Sigmoid colon (tissue), 4 donors: ENCODE data around the gene DNAH5.

Experiments
- EP300 ChIP-seq, 4 donors: sonication (generic); formaldehyde crosslinking; IDR thresholded peaks; one replicate each; pipeline ENCODE4 v1.6.1; 2017; ENCODE audit warnings: antibody characterized with exemption in 4 of 4
- POLR2A ChIP-seq, 2 donors: fragments of 450-650 bp; IDR thresholded peaks; one replicate each; pipeline ENCODE4 v1.6.1; 2016; ENCODE audit warnings: antibody characterized with exemption in 2 of 2, mild to moderate bottlenecking in 2 of 2, moderate library complexity in 2 of 2
- POLR2AphosphoS5 ChIP-seq, 4 donors: sonication (generic); formaldehyde crosslinking; IDR thresholded peaks; one replicate each; pipeline ENCODE4 v1.6.1; 2017; ENCODE audit warnings: antibody characterized with exemption in 4 of 4
- TF ChIP-seq, protein P1 (sequence below), 4 experiments: fragments of 450-650 bp in 3 of 4; fragments of 200-600 bp in 1 of 4; IDR thresholded peaks; one replicate each; pipeline ENCODE4 v1.5.1; 2016 to 2019; ENCODE audit warnings: antibody characterized with exemption in 4 of 4, mild to moderate bottlenecking in 3 of 4, moderate library complexity in 2 of 4

DNA sequence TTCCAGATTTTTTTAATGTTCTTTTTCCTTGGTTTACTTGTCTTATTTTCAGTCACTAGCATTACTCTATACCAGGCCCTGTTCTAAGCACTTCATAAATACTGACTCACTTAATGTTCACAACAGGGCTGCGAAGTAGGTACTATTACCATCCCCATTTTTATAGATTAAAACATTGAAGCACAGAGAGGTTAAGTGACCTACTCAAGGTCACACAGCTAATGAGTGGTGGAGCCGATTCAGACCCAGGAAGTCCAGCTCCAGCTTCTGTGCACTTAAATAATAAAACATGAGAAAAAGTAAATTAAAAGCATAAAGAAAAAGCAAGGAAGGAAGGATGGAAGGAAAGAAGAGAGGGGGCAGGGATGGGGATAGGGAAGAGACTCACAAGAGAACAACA is 45.3 kb upstream of the DNAH5 start:
- TF ChIP-seq, protein P1, sequence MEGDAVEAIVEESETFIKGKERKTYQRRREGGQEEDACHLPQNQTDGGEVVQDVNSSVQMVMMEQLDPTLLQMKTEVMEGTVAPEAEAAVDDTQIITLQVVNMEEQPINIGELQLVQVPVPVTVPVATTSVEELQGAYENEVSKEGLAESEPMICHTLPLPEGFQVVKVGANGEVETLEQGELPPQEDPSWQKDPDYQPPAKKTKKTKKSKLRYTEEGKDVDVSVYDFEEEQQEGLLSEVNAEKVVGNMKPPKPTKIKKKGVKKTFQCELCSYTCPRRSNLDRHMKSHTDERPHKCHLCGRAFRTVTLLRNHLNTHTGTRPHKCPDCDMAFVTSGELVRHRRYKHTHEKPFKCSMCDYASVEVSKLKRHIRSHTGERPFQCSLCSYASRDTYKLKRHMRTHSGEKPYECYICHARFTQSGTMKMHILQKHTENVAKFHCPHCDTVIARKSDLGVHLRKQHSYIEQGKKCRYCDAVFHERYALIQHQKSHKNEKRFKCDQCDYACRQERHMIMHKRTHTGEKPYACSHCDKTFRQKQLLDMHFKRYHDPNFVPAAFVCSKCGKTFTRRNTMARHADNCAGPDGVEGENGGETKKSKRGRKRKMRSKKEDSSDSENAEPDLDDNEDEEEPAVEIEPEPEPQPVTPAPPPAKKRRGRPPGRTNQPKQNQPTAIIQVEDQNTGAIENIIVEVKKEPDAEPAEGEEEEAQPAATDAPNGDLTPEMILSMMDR (IDR thresholded peaks at IDR 0.05): no peak
- no peak for TF ChIP-seq POLR2AphosphoS5 (IDR thresholded peaks at IDR 0.05)
- TF ChIP-seq EP300 (IDR thresholded peaks at IDR 0.05): no peak
- no peak for TF ChIP-seq POLR2A (IDR thresholded peaks at IDR 0.05)
